Breast epithelium (tissue), 4 donors: ENCODE data around the gene SLBP. TPM values are rescaled to one million over a fixed set of nuclear protein-coding genes. Genes with fewer than 3 reads are reported as not detected.

Source experiments
- DNase-seq, 2 donors: peaks; one replicate each; pipeline ENCODE4 v3.0.0-alpha.2; 2019; ENCODE audit warnings: low spot score in 2 of 2
- H3K27ac ChIP-seq, 2 donors: fragments of 200-600 bp; sonication (generic) in 1 of 2; one replicate each; pipeline ENCODE4 v1.5.1; 2016 to 2019; ENCODE audit warnings: mild to moderate bottlenecking in 1 of 2
- H3K27me3 ChIP-seq, 2 donors: fragments of 200-600 bp; sonication (generic) in 1 of 2; one replicate each; pipeline versions ENCODE4 v1.5.1 to v1.6.0; 2017 to 2019; ENCODE audit warnings: control low read depth in 1 of 2, mild to moderate bottlenecking in 1 of 2
- H3K36me3 ChIP-seq: fragments of 200-600 bp; one replicate; pipeline ENCODE4 v1.5.1; 2019
- H3K4me1 ChIP-seq, 2 donors: fragments of 200-600 bp; sonication (generic); one replicate each; pipeline ENCODE4 v1.5.1; 2016 to 2019; ENCODE audit warnings: control low read depth in 1 of 2
- H3K4me3 ChIP-seq, 3 donors: fragments of 200-600 bp; sonication (generic); 1 replicate in 2 of 3; 2 replicates in 1 of 3; pipeline ENCODE4 v1.5.1; 2016 to 2019; ENCODE audit warnings: mild to moderate bottlenecking in 3 of 3, moderate library complexity in 2 of 3
- H3K9me3 ChIP-seq, 2 donors: fragments of 200-600 bp; sonication (generic) in 1 of 2; one replicate each; pipeline ENCODE4 v1.5.1; 2016 to 2019; ENCODE audit warnings: control low read depth in 1 of 2
- CTCF ChIP-seq, 3 donors: fragments of 450-650 bp; IDR thresholded peaks; one replicate each; pipeline ENCODE4 v1.5.1; 2016 to 2017; ENCODE audit warnings: antibody characterized with exemption in 3 of 3, mild to moderate bottlenecking in 3 of 3, moderate library complexity in 3 of 3
- POLR2A ChIP-seq: fragments of 450-650 bp; IDR thresholded peaks from one replicate; pipeline ENCODE4 v1.6.1; 2016; ENCODE audit warnings: antibody characterized with exemption, mild to moderate bottlenecking, moderate library complexity
- POLR2AphosphoS5 ChIP-seq, 3 donors: sonication (generic); formaldehyde crosslinking; IDR thresholded peaks; one replicate each; pipeline ENCODE4 v1.6.1; 2017; ENCODE audit warnings: antibody characterized with exemption in 3 of 3
- intact Hi-C: fragments of 100-400 bp; cut with DNase I; formaldehyde crosslinking; loops from one replicate; pipeline ENCODE4 v1.15.1; 2023; ENCODE audit warnings: low total_unique reads
- total RNA-seq, 3 donors: library from RNA; depleted of rRNA; stranded (reverse); fragments of >200 nt; gene quantifications; one replicate each; pipeline ENCODE4 v1.1.0, GENCODE V29; 2016

SLBP gene
- total RNA-seq, 3 donors from 2014 or later: 45.1 to 52.0 (median 45.6) TPM

- Histone ChIP-seq H3K27ac (peak overlapping the region in 1 of 2 donors; percentile 38), H3K27me3 (no peaks in the 10 kb centered on the region), H3K9me3 (no peaks in the 10 kb centered on the region), H3K4me1 (peaks cover 8 to 15% of the 10 kb centered on the region in 2 donors), H3K36me3 (no peaks in the 10 kb centered on the region), H3K4me3 (peak overlapping the region in 1 of 3 donors; percentile 13)
- TF ChIP-seq CTCF (IDR thresholded peaks at IDR 0.05) (no peak), POLR2AphosphoS5 (IDR thresholded peaks at IDR 0.05) (no peak)
- DNase-seq: no peak
- intact Hi-C loops: no loop called here
These were observed 11.1 kb upstream of the SLBP start for GRCh38 chr4:1723131-1723801.

GRCh38 chr4:1722551-1723118 is 10.5 kb upstream of the SLBP start:
- DNase-seq: no peak
- Histone ChIP-seq H3K27ac (peak overlapping the region in 1 of 2 donors; percentile 38), H3K36me3 (no peaks in the 10 kb centered on the region), H3K9me3 (no peaks in the 10 kb centered on the region), H3K27me3 (no peaks in the 10 kb centered on the region), H3K4me3 (peak overlapping the region in 1 of 3 donors; percentile 63), H3K4me1 (peaks cover 8 to 15% of the 10 kb centered on the region in 2 donors)
- intact Hi-C loops: no loop called here
- no peak for TF ChIP-seq POLR2AphosphoS5 (IDR thresholded peaks at IDR 0.05)

GRCh38 chr4:1721666-1722550 is 9.8 kb upstream of the SLBP start:
- DNase-seq: no peak
- intact Hi-C loops: no loop called here
- no peak for TF ChIP-seq POLR2A
- TF ChIP-seq POLR2AphosphoS5 (IDR thresholded peaks at IDR 0.05): no peak
- no peak for TF ChIP-seq CTCF (IDR thresholded peaks at IDR 0.05)
- H3K9me3 ChIP-seq: no peaks in the 10 kb centered on the region
- peak overlapping the region; percentile 63 to 83 (median 80) for H3K4me3 ChIP-seq
- H3K27ac ChIP-seq: peak overlapping the region in 1 of 2 donors; percentile 90
- peaks cover 8 to 15% of the 10 kb centered on the region in 2 donors for H3K4me1 ChIP-seq
- no peaks in the 10 kb centered on the region for H3K27me3 ChIP-seq
- H3K36me3 ChIP-seq: no peaks in the 10 kb centered on the region

- Histone ChIP-seq H3K4me1 (peaks cover 8 to 15% of the 10 kb centered on the region in 2 donors), H3K9me3 (no peaks in the 10 kb centered on the region), H3K4me3 (peak within 1 kb of the TSS; percentile 63 to 83 (median 80)), H3K27me3 (no peaks in the 10 kb centered on the region), H3K36me3 (no peaks in the 10 kb centered on the region), H3K27ac (peak within 1 kb of the TSS; percentile 88 to 90)
- intact Hi-C loops: no loop called here
- no peak for TF ChIP-seq POLR2A
- no peak for TF ChIP-seq CTCF (IDR thresholded peaks at IDR 0.05)
- TF ChIP-seq POLR2AphosphoS5 (IDR thresholded peaks at IDR 0.05): peak; percentile 29 to 71 (median 60)
- peak; percentile 94 to 97 for DNase-seq
These were observed 9.0 kb upstream of the SLBP start, which contains the start of the genes TACC3 and TMEM129 for GRCh38 chr4:1721003-1721665. Gene TACC3, plus strand, starts transcription at chr4:1721521. Its CDS starts 1,901 bp downstream, at chr4:1723422. Gene TMEM129, minus strand, starts transcription at chr4:1721323. Its CDS starts 486 bp downstream, at chr4:1720837.
